Activated naive CD8-positive, alpha-beta T cell treated with anti-CD3 and anti-CD28 coated beads, Interleukin-2, amount 10 ng/mL, durations not matched to agents 7 days and 5 days (primary cell): ENCODE measurements around the gene PRAMEF12. TPM values are rescaled to one million over a fixed set of nuclear protein-coding genes. Genes with fewer than 3 reads are reported as not detected.
"Not testable (repeated sequence)": the region's sequence is repeated elsewhere in the genome, so short reads cannot be mapped to it uniquely, and the experiment has no call there.

Experiments
- ATAC-seq: fragments of 150-1000 bp; cut with Tn5 transposase; one replicate; pipeline ENCODE4 v1.10.0; 2021; ENCODE audit warnings: low read depth, moderate library complexity
- POLR2A ChIA-PET: fragments of 350-600 bp; sonication (Branson Sonifier 250); formaldehyde crosslinking; loops from one replicate; lab custom pipeline; 2021; ENCODE audit warnings: antibody characterized with exemption; lab: Charles Lee
- DNase-seq: peaks from one replicate; pipeline ENCODE4 v3.0.0; 2021
- H3K27ac Mint-ChIP-seq: one replicate; pipeline ENCODE4 v1.8.0; 2022; ENCODE audit warnings: mild to moderate bottlenecking, mixed read lengths
- H3K27me3 Mint-ChIP-seq: one replicate; pipeline ENCODE4 v1.8.0; 2022; ENCODE audit warnings: mild to moderate bottlenecking, moderate library complexity, mixed read lengths
- H3K36me3 Mint-ChIP-seq: one replicate; pipeline ENCODE4 v1.8.0; 2021; ENCODE audit warnings: mild to moderate bottlenecking, mixed read lengths
- H3K4me1 Mint-ChIP-seq: one replicate; pipeline ENCODE4 v1.8.0; 2021; ENCODE audit warnings: mixed read lengths
- H3K4me3 Mint-ChIP-seq: one replicate; pipeline ENCODE4 v1.8.0; 2022; ENCODE audit warnings: mild to moderate bottlenecking, moderate library complexity, mixed read lengths
- H3K9me3 Mint-ChIP-seq: one replicate; pipeline ENCODE4 v1.8.0; 2021; ENCODE audit warnings: mixed read lengths
- total RNA-seq, 2 experiments: library from RNA; stranded (reverse); gene quantifications; one replicate each; pipeline ENCODE4 v1.2.3, GENCODE V29; 2021

Gene PRAMEF12
- not detected for total RNA-seq

DNA sequence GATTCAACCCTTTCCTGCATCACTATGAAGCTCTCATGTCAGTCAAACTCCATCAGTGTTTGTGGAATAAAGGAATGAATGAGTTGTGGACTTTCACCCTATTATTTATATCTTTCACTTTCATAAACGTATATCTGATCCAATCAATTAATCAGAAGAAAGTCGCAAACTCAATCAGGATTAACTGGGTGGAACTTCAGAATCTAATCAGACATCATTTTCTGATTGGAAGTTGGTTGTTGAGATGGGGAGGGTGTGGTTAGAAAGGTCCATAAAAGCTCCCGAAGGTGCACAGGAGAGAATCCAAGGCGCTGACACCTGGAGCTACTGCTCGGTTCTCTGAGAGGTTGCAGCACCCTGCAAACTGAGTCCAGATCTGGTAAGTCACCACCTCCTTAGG lies at the start of gene PRAMEF12:
Gene PRAMEF12, plus strand, starts transcription at position 301 of the 400 bp plus-strand sequence. CDS start 1,130 bp downstream, outside the sequence.
- POLR2A ChIA-PET, result no interaction called here
- H3K4me1 Mint-ChIP-seq, result no peaks in the 10 kb centered on the region

DNA sequence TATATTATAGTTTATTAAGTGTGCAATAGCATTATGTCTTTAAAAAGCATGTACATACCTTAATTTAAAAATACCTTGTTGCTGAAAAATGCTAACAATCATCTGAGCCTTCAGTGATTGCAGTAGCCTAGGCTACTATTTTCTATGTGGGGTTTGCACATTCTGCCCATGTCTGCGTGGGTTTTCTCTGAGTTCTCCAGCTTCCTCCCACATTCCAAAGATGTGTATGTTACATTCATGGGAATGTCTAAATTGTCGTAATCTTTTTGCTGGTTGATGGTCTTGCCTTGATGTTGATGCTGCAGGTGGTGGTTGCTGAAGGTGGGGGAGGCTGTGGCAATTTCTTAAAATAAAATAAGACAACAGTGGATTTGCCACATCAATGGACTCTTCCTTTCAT lies 45.1 kb upstream of the PRAMEF12 start:
- H3K27ac Mint-ChIP-seq, result no peak overlapping the region
- peaks cover 10% of the 10 kb centered on the region for H3K9me3 Mint-ChIP-seq
- peaks cover 33% of the 10 kb centered on the region for H3K27me3 Mint-ChIP-seq
- POLR2A ChIA-PET, result no interaction called here
- DNase-seq (no peak), ATAC-seq (no peak)
- H3K36me3 Mint-ChIP-seq, result no peaks in the 10 kb centered on the region
- no peaks in the 10 kb centered on the region for H3K4me1 Mint-ChIP-seq
- H3K4me3 Mint-ChIP-seq, result no peak overlapping the region

More for the DNA sequence above, at the start of gene PRAMEF12:
- no peak within 1 kb of the TSS for H3K27ac Mint-ChIP-seq
- DNase-seq (no peak), ATAC-seq (no peak)
- no peaks in the 10 kb centered on the region for H3K36me3 Mint-ChIP-seq
- H3K27me3 Mint-ChIP-seq, result peaks cover 22% of the 10 kb centered on the region
- H3K4me3 Mint-ChIP-seq, result no peak within 1 kb of the TSS
- no peaks in the 10 kb centered on the region for H3K9me3 Mint-ChIP-seq

DNA sequence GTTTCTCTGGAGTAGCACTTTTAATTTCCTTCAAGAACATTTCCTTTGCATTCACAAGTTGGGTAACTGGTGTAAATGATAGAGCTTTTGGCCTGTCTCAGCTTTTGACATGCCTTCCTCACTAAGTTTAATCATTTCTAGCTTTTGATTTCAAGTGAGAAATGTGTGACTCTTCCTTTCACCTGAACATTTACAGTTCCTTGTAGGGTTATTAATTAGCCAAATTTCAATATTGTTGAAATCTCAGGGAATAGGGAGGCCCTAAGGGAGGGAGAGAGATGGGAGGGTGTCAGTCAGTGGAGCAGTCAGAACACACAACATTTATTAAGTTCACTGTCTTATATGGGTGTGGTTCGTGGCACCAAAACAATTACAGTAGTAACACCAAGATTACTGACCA lies 43.4 kb upstream of the PRAMEF12 start:
- no peak overlapping the region for H3K4me3 Mint-ChIP-seq
- DNase-seq, result no peak
- no peak overlapping the region for H3K27ac Mint-ChIP-seq
- H3K36me3 Mint-ChIP-seq, result no peaks in the 10 kb centered on the region
- H3K27me3 Mint-ChIP-seq, result peaks cover 42% of the 10 kb centered on the region
- no peak for ATAC-seq
- H3K9me3 Mint-ChIP-seq, result peaks cover 10% of the 10 kb centered on the region
- H3K4me1 Mint-ChIP-seq, result no peaks in the 10 kb centered on the region
- POLR2A ChIA-PET, result no interaction called here

DNA sequence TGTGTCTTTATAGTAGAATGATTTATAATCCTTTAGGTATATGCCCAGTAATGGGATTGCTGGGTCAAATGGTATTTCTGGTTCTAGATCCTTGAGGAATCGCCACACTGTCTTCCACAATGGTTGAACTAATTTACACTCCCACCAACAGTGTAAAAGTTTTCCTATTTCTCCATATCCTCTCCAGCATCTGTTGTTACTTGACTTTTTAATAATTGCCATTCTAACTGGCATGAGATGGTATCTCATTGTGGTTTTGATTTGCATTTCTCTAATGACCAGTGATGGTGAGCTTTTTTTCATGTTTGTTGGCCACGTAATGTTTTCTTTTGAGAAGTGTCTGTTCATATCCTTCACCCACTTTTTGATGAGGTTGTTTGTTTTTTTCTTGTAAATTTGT lies 42.5 kb upstream of the PRAMEF12 start:
- ATAC-seq, H3K4me3 Mint-ChIP-seq, H3K27ac Mint-ChIP-seq, H3K9me3 Mint-ChIP-seq, H3K4me1 Mint-ChIP-seq, POLR2A ChIA-PET, H3K36me3 Mint-ChIP-seq, DNase-seq: not testable (repeated sequence)
- H3K27me3 Mint-ChIP-seq, result peaks cover 40% of the 10 kb centered on the region

DNA sequence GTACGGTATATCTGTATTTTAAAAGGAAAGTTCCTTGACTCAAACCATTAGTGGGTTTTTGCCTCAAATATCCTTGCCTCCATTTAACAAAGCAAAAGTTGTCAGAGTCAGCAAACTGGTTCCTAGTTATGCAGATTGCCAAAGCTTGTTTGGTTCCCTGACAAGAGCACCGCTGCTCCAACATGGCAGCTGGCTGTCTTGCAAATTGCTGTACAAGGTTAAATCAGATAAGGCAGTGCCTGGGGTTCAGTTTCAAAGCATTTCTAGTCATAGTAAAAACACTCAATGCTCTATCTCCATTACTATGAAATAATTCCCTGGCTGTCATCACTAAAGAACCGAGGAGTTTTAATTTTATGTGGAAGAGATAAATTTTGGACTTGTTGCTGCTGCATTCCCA lies 38.9 kb upstream of the PRAMEF12 start:
- ATAC-seq (no peak), DNase-seq (no peak)
- H3K36me3 Mint-ChIP-seq, result no peaks in the 10 kb centered on the region
- H3K4me3 Mint-ChIP-seq, result no peak overlapping the region
- H3K27me3 Mint-ChIP-seq, result peaks cover 43% of the 10 kb centered on the region
- H3K4me1 Mint-ChIP-seq, result no peaks in the 10 kb centered on the region
- peaks cover 12% of the 10 kb centered on the region for H3K9me3 Mint-ChIP-seq
- no peak overlapping the region for H3K27ac Mint-ChIP-seq
- POLR2A ChIA-PET, result no interaction called here

DNA sequence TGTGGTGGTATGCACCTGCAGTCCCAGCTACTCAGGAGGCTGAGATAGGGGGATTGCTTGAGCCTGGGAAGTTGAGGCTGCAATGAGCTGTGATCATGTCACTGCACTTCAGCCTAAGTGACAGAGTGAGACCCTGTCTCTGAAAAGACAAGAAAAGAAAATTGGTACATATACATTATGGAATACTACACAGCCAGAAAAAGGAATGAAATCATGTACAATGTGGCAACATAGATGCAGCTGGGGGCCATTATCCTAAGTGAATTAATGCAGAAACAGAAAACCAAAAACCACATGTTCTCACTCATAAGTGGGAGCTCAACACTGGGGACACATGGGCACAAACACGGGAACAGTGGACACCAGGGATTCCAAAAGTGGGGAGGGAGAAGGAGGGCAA lies 34.6 kb upstream of the PRAMEF12 start:
- Mint-ChIP-seq H3K4me1 (no peaks in the 10 kb centered on the region), H3K4me3 (no peak overlapping the region), H3K9me3 (peaks cover 2% of the 10 kb centered on the region), H3K27me3 (peaks cover 34% of the 10 kb centered on the region), H3K36me3 (no peaks in the 10 kb centered on the region), H3K27ac (no peak overlapping the region)
- ATAC-seq, result no peak
- DNase-seq, result no peak
- POLR2A ChIA-PET, result no interaction called here

DNA sequence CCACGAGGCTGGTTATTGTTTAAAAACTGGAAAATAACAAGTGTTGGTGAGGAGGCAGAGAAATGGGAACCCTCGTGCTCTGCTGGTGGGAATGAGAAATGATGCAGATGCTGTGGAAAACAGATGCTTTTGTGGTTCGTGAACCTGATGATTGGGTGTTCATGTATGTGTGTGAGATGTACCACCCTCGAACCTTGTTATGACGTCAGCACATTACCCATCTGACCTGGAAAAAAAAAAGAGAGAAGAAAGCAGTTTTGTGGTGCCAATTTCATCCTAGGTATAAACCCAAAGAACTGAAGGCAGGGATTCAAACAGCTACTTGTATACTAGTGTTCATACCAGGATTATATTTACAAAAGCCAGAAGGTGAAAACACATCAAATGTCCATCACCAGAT lies 33.9 kb upstream of the PRAMEF12 start:
- Mint-ChIP-seq H3K27ac (no peak overlapping the region), H3K36me3 (no peaks in the 10 kb centered on the region), H3K27me3 (peaks cover 33% of the 10 kb centered on the region), H3K4me3 (no peak overlapping the region), H3K9me3 (peaks cover 2% of the 10 kb centered on the region), H3K4me1 (no peaks in the 10 kb centered on the region)
- ATAC-seq (no peak), DNase-seq (no peak)
- POLR2A ChIA-PET, result no interaction called here

DNA sequence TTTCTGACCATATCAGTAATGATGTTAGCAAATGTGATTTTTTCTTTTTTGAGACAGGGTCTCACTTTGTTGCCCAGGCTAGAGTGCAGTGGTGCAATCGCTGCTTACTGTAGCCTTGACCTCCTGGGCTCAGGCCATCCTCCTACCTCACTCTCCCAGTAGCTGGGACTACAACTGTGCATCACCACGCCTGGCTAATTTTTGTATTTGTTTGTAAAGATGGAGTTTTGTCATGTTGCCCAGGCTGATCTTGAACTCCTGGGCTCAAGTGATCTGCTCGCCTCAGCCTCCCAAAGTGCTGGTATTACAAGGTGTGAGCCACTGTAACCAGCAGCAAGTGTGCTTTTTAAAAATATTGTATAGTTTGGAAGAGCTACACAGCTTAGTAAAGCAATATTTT lies 31.6 kb upstream of the PRAMEF12 start:
- POLR2A ChIA-PET, result no interaction called here
- ATAC-seq, result no peak
- peaks cover 6% of the 10 kb centered on the region for H3K4me1 Mint-ChIP-seq
- no peaks in the 10 kb centered on the region for H3K36me3 Mint-ChIP-seq
- H3K4me3 Mint-ChIP-seq, result no peak overlapping the region
- DNase-seq, result no peak
- H3K27me3 Mint-ChIP-seq, result peaks cover 26% of the 10 kb centered on the region
- no peak overlapping the region for H3K27ac Mint-ChIP-seq
- H3K9me3 Mint-ChIP-seq, result no peaks in the 10 kb centered on the region

DNA sequence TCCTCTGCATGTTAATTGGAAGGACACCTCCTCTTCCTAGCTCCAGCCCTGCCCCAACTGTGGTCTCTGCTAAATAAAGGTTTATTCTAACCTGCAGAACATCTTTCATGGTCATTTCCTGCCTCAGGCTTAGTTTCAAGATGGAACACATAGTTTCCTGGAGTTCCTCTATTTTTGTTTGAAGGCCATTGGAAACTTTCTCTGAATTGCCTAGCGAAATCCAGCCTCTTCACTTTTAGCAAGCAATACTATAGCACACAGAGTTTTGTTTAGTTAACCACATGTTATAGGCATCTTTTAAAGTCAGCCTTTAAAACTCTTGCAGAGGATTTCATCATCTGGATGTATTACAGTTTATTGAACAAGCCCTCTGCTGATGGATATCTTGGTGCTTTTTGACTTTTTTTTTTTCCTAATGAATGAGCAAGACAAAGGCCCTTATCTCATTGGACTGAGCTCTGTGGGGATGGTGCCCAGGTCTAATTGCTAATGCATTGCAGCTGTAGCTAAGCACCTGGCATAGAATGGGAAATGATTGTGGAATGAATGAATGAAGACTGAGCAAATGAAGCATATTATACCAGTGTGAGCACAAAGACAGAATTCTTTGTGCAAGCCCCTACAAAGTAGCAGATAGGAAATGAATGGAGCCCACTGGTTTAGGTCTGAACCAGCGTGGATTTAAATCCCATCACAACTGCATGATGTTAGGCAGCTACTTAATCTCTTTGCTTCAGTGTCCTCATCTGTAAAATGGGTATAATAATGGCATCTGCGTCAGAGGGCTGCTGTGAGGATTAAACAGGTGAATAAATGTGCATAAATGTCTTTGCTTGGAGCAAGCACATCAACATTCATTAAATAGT lies 28.2 kb upstream of the PRAMEF12 start:
- H3K27ac Mint-ChIP-seq, result no peak overlapping the region
- ATAC-seq, result no peak
- POLR2A ChIA-PET, result no interaction called here
- peaks cover 4% of the 10 kb centered on the region for H3K36me3 Mint-ChIP-seq
- H3K9me3 Mint-ChIP-seq, result peaks cover 14% of the 10 kb centered on the region
- H3K4me3 Mint-ChIP-seq, result no peak overlapping the region
- H3K4me1 Mint-ChIP-seq, result peaks cover 6% of the 10 kb centered on the region
- no peak for DNase-seq
- peaks cover 32% of the 10 kb centered on the region for H3K27me3 Mint-ChIP-seq

DNA sequence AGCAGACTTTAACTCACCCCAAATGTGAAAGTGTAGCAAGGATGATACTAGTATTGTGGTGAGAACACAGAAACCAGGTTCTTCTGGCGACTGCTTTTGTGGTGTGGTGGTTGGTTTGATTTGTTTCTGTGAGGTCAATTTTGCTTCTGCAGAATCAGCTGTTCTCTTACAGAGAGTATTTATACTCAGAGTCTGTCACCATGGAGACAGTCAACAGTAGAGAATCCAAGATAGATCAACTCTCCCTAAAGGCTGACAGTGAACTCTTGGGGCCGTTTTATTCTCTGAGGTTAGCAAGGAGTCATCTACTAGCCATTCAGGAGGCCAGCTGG lies 27.6 kb upstream of the PRAMEF12 start, which contains the start of gene CFAP107:
Gene CFAP107, plus strand, starts transcription at position 209 of the 332 bp plus-strand sequence. CDS start 231 bp downstream, outside the sequence.
- Mint-ChIP-seq H3K27me3 (peaks cover 35% of the 10 kb centered on the region), H3K27ac (no peak within 1 kb of the TSS), H3K4me1 (peaks cover 6% of the 10 kb centered on the region), H3K4me3 (no peak within 1 kb of the TSS), H3K36me3 (peaks cover 4% of the 10 kb centered on the region), H3K9me3 (peaks cover 15% of the 10 kb centered on the region)
- no peak for DNase-seq
- POLR2A ChIA-PET, result no interaction called here
- no peak for ATAC-seq

DNA sequence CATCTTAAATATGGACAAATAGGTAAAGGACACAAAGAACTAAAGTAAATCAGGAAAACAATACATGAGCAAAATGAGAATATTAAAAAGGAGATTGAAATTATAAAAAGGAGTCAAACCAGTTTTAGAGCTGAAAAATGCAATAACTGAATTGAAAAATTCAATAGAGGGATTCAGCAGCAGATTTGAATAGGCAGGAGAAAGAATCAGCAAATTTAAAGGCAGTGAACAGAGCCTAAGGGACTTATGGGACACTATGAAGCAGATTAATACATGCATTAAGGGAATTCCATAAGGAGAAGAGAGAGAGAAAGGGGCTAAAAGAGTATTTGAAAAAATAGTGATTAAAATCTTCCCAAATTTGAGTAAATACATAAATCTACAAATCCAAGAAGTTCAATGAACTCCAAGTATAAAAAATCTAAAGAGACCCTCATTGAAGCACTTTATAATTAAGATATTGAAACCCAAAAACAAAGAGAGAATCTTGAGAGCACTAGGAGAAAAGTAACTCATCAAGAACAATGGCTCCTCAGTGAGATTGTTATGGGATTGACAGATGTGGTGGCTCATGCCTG lies 24.7 kb upstream of the PRAMEF12 start:
- no peak overlapping the region for H3K27ac Mint-ChIP-seq
- H3K36me3 Mint-ChIP-seq, result peaks cover 4% of the 10 kb centered on the region
- DNase-seq, result no peak
- POLR2A ChIA-PET, result no interaction called here
- no peak overlapping the region for H3K4me3 Mint-ChIP-seq
- peaks cover 6% of the 10 kb centered on the region for H3K4me1 Mint-ChIP-seq
- peaks cover 15% of the 10 kb centered on the region for H3K9me3 Mint-ChIP-seq
- no peak for ATAC-seq
- peaks cover 39% of the 10 kb centered on the region for H3K27me3 Mint-ChIP-seq

DNA sequence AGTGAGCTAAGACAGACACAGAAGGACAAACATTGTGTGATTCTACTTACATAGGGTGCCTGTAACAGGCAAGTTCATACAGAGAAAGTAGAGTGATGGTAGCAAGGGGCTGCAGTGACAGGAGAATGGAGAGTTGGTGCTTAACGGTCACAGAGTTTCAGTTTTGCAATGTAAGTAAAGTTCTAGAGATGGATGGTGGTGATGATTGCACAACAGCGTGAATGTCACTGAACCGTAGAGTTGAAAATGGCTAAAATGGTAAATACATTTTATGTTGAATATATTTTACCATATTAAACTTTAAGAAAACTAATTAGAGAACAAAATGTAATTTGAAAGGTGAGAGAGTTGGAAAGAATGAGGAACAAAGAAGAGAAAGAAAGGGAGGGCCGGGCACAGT lies 18.8 kb upstream of the PRAMEF12 start:
- DNase-seq (no peak), ATAC-seq (no peak)
- POLR2A ChIA-PET, result no interaction called here
- H3K36me3 Mint-ChIP-seq, result no peaks in the 10 kb centered on the region
- peaks cover 39% of the 10 kb centered on the region for H3K27me3 Mint-ChIP-seq
- H3K4me3 Mint-ChIP-seq, result no peak overlapping the region
- no peaks in the 10 kb centered on the region for H3K4me1 Mint-ChIP-seq
- H3K27ac Mint-ChIP-seq, result no peak overlapping the region
- H3K9me3 Mint-ChIP-seq, result peaks cover 4% of the 10 kb centered on the region

DNA sequence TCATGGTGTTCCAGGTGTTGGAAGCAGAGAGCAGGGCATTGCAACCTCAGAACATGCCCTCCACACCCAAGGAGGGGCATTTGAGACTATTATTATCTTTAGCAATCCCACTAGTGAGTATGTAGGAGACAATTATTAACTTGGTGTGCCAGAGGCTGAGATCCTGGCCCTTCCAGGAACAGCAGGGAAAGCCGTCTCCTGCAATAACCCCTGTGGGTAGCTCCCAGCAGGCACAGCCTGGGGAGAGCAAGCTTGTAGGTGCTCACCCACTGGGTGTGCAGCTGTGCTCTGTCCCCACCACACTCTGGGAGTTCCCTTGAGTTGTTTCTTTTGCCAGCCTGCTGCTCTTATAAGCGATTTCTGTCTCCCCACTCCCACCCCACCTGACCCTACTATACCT lies 17.3 kb upstream of the PRAMEF12 start:
- DNase-seq (no peak), ATAC-seq (no peak)
- Mint-ChIP-seq H3K27ac (no peak overlapping the region), H3K27me3 (peaks cover 33% of the 10 kb centered on the region), H3K9me3 (no peaks in the 10 kb centered on the region), H3K4me1 (no peaks in the 10 kb centered on the region), H3K36me3 (no peaks in the 10 kb centered on the region), H3K4me3 (no peak overlapping the region)
- POLR2A ChIA-PET, result no interaction called here

DNA sequence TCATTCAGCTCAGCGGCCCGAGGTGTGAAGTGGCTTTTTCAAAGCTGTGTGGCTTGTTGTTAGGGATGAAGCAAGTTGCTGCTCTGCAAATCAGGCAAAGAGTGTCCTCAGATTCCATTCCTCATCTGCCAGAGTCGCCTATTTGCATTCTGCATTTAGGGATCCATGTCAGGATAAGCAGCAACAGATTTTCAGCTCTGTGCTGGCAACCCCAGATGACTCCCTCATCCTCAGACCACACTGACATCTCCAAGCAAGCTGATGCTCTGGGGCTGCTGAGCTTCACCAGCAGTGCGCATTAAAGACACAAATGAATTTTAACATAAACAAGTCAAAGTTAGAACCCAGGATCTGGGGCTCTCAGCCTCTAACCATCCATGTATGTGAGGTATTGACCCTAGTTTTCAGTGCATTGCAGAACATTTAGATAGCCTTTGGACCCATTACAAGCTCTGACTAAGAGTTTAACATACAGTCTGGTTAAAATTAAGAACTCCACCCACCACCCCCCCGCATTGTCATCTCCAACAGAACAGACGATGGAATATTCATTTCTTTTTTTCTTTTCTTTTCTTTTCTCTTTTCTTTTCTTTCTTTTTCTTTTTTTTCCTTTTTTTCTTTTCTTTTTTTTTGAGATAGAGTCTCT lies 16.6 kb upstream of the PRAMEF12 start:
- POLR2A ChIA-PET, result no interaction called here
- peaks cover 31% of the 10 kb centered on the region for H3K27me3 Mint-ChIP-seq

More for the DNA sequence above, 16.6 kb upstream of the PRAMEF12 start:
- ATAC-seq (no peak), DNase-seq (no peak)
- Mint-ChIP-seq H3K4me3 (no peak overlapping the region), H3K36me3 (no peaks in the 10 kb centered on the region), H3K4me1 (no peaks in the 10 kb centered on the region), H3K9me3 (no peaks in the 10 kb centered on the region), H3K27ac (no peak overlapping the region)
